Measurements from ENCODE around the gene NOS1AP.

Gene NOS1AP

GRCh38 chr1:162367073-162367472 is 297.6 kb downstream of the NOS1AP start:
- no peak for DNase-seq (ENCODE audit: low read depth in 2 of 2)

- DNase-seq (ENCODE audit: low read depth in 2 of 2), result no peak
These were observed 298.3 kb downstream of the NOS1AP start for GRCh38 chr1:162367772-162368171.

GRCh38 chr1:162368451-162368850 is 299.0 kb downstream of the NOS1AP start:
- DNase-seq (ENCODE audit: low read depth in 2 of 2), result no peak

GRCh38 chr1:162369571-162369970 is 300.1 kb downstream of the NOS1AP start:
- DNase-seq (ENCODE audit: low read depth in 2 of 2), result no peak

- DNase-seq (ENCODE audit: low read depth in 2 of 2), result no peak
These were observed 300.7 kb downstream of the NOS1AP start for GRCh38 chr1:162370161-162370560.

GRCh38 chr1:162370721-162371120 is 301.2 kb downstream of the NOS1AP start:
- no peak for DNase-seq (ENCODE audit: low read depth in 2 of 2)

- DNase-seq (ENCODE audit: low read depth in 2 of 2), result no peak
These were observed 302.1 kb downstream of the NOS1AP start for GRCh38 chr1:162371611-162372010.

- DNase-seq (ENCODE audit: low read depth in 2 of 2), result no peak
These were observed 302.9 kb downstream of the NOS1AP start for GRCh38 chr1:162372159-162373071.

GRCh38 chr1:162373072-162373427 is 303.6 kb downstream of the NOS1AP start:
- DNase-seq (ENCODE audit: low read depth in 2 of 2), result no peak

- no peak for DNase-seq (ENCODE audit: low read depth in 2 of 2)
These were observed 304.2 kb downstream of the NOS1AP start for GRCh38 chr1:162373541-162374260.

- DNase-seq (ENCODE audit: low read depth in 2 of 2), result no peak
These were observed 304.9 kb downstream of the NOS1AP start for GRCh38 chr1:162374406-162374805.

GRCh38 chr1:162375463-162375862 is 306.0 kb downstream of the NOS1AP start:
- no peak for DNase-seq (ENCODE audit: low read depth in 2 of 2)

- DNase-seq (ENCODE audit: low read depth in 2 of 2), result no peak
These were observed 307.2 kb downstream of the NOS1AP start, which contains the start of gene SPATA46 for GRCh38 chr1:162376691-162377090. Gene SPATA46, minus strand, starts transcription at chr1:162376854. Its CDS starts 64 bp downstream, at chr1:162376790.

- DNase-seq (ENCODE audit: low read depth in 2 of 2), result no peak
These were observed 310.8 kb downstream of the NOS1AP start for GRCh38 chr1:162380061-162380846.

GRCh38 chr1:162381383-162381782 is 311.9 kb downstream of the NOS1AP start, which contains the start of gene C1orf226:
Gene C1orf226, plus strand, starts transcription at chr1:162381728. Its CDS starts 174 bp downstream, at chr1:162381902.
- no peak for DNase-seq (ENCODE audit: low read depth in 2 of 2)

- DNase-seq (ENCODE audit: low read depth in 2 of 2), result no peak
These were observed 312.7 kb downstream of the NOS1AP start for GRCh38 chr1:162381941-162382750.

- no peak for DNase-seq (ENCODE audit: low read depth in 2 of 2)
These were observed 313.6 kb downstream of the NOS1AP start for GRCh38 chr1:162383091-162383490.

- no peak for DNase-seq (ENCODE audit: low read depth in 2 of 2)
These were observed 314.0 kb downstream of the NOS1AP start for GRCh38 chr1:162383516-162383915.

GRCh38 chr1:162384116-162384515 is 314.6 kb downstream of the NOS1AP start:
- no peak for DNase-seq (ENCODE audit: low read depth in 2 of 2)

- DNase-seq (ENCODE audit: low read depth in 2 of 2), result no peak
These were observed 315.2 kb downstream of the NOS1AP start for GRCh38 chr1:162384601-162385279.

- no peak for DNase-seq (ENCODE audit: low read depth in 2 of 2)
These were observed 315.8 kb downstream of the NOS1AP start for GRCh38 chr1:162385280-162385623.
